ENCODE data around the gene TTC39B. TPM values are rescaled to one million over a fixed set of nuclear protein-coding genes. Genes with fewer than 3 reads are reported as not detected.

The TTC39B gene
- polyA plus RNA-seq, 1 experiment = 11.4 TPM

- peak; percentile 43 for DNase-seq (ENCODE audit: low read depth, low spot score)
- Histone ChIP-seq H3K9me3 (ENCODE audit: control insufficient read depth, insufficient read depth, low read length) (no peaks in the 10 kb centered on the region), H3K27ac (ENCODE audit: low read depth, low read length) (peak overlapping the region; percentile 69), H3K4me3 (ENCODE audit: low read depth, low read length) (no peak overlapping the region), H3K27me3 (ENCODE audit: control insufficient read depth, insufficient read depth, low read length) (no peaks in the 10 kb centered on the region)
- ChIA-PET CTCF (interaction anchor here (1.0 kb wide), 1 partner anchor 28 kb away, joined by 3 read pairs; no protein-coding TSS in a partner anchor), POLR2A (no interaction called here)
- TF ChIP-seq, protein P1, sequence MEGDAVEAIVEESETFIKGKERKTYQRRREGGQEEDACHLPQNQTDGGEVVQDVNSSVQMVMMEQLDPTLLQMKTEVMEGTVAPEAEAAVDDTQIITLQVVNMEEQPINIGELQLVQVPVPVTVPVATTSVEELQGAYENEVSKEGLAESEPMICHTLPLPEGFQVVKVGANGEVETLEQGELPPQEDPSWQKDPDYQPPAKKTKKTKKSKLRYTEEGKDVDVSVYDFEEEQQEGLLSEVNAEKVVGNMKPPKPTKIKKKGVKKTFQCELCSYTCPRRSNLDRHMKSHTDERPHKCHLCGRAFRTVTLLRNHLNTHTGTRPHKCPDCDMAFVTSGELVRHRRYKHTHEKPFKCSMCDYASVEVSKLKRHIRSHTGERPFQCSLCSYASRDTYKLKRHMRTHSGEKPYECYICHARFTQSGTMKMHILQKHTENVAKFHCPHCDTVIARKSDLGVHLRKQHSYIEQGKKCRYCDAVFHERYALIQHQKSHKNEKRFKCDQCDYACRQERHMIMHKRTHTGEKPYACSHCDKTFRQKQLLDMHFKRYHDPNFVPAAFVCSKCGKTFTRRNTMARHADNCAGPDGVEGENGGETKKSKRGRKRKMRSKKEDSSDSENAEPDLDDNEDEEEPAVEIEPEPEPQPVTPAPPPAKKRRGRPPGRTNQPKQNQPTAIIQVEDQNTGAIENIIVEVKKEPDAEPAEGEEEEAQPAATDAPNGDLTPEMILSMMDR (IDR thresholded peaks at IDR 0.05; ENCODE audit: low read depth, low read length) = no peak
Observed at GRCh38 chr9:15244001-15244441, 63.0 kb downstream of the TTC39B start.

GRCh38 chr9:15243081-15243480 lies 63.9 kb downstream of the TTC39B start:
- POLR2A ChIA-PET = no interaction called here
- H3K27ac ChIP-seq (ENCODE audit: low read depth, low read length) = peak overlapping the region; percentile 69
- no peak for DNase-seq (ENCODE audit: low read depth, low spot score)

DNA sequence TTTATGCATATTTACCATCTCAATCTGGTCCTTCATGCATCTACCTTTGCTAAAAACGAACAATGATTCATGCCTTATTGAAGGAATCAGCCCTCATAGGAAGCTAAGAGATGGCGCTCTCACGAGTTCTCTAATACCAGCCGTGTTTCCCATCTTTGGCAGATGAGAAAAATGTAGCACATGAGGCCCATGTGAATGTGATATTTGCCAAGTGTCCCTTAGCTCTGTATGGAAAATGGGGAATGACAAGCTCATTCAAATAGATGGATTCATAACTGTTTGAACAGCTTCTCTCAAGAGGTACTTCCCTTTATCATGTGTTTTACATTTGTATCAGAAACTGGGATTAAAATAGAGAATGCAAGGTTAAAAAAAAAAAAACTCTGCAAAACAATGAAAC lies 66.1 kb downstream of the TTC39B start:
- no peak for DNase-seq (ENCODE audit: low read depth, low spot score)
- Histone ChIP-seq H3K9me3 (ENCODE audit: control insufficient read depth, insufficient read depth, low read length) (no peaks in the 10 kb centered on the region), H3K27me3 (ENCODE audit: control insufficient read depth, insufficient read depth, low read length) (no peaks in the 10 kb centered on the region), H3K4me3 (ENCODE audit: low read depth, low read length) (no peak overlapping the region), H3K27ac (ENCODE audit: low read depth, low read length) (no peak overlapping the region)
- ChIA-PET CTCF (no interaction called here), POLR2A (no interaction called here)
- TF ChIP-seq, protein P1 (IDR thresholded peaks at IDR 0.05; ENCODE audit: low read depth, low read length) = no peak

More at GRCh38 chr9:15243081-15243480, 63.9 kb downstream of the TTC39B start:
- TF ChIP-seq, protein P1 (IDR thresholded peaks at IDR 0.05; ENCODE audit: low read depth, low read length) = no peak
- Histone ChIP-seq H3K9me3 (ENCODE audit: control insufficient read depth, insufficient read depth, low read length) (no peaks in the 10 kb centered on the region), H3K4me3 (ENCODE audit: low read depth, low read length) (no peak overlapping the region), H3K27me3 (ENCODE audit: control insufficient read depth, insufficient read depth, low read length) (no peaks in the 10 kb centered on the region)
- CTCF ChIA-PET = interaction anchor here (1.6 kb wide), 1 partner anchor 12 kb away, joined by 4 read pairs; no protein-coding TSS in a partner anchor

- Histone ChIP-seq H3K27ac (ENCODE audit: low read depth, low read length) (no peak overlapping the region), H3K27me3 (ENCODE audit: control insufficient read depth, insufficient read depth, low read length) (no peaks in the 10 kb centered on the region), H3K4me3 (ENCODE audit: low read depth, low read length) (no peak overlapping the region), H3K9me3 (ENCODE audit: control insufficient read depth, insufficient read depth, low read length) (no peaks in the 10 kb centered on the region)
- DNase-seq (ENCODE audit: low read depth, low spot score) = no peak
- TF ChIP-seq, protein P1 (IDR thresholded peaks at IDR 0.05; ENCODE audit: low read depth, low read length) = no peak
- POLR2A ChIA-PET = no interaction called here
- CTCF ChIA-PET = interaction anchor here (1.3 kb wide), 1 partner anchor 28 kb away, joined by 3 read pairs; no protein-coding TSS in a partner anchor
Observed at GRCh38 chr9:15239816-15240215, 67.2 kb downstream of the TTC39B start.

DNA sequence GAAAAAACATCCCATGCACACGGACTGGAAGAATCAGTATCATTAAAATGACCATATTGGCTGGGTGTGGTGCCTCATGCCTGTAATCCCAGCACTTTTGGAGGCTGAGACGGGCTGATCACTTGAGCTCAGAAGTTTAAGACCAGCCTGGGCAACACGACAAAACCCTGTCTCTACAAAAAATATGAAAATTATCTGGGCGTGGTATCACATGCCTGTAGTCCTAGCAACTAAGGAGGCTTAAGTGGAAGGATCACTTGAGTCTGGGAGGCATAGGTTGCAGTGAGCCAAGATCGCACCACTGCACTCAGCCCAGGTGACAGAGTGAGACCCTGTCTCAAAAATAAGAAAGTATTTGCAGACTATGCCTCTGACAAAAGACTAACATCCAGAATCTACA lies 68.4 kb downstream of the TTC39B start:
- TF ChIP-seq, protein P1 (IDR thresholded peaks at IDR 0.05; ENCODE audit: low read depth, low read length) = no peak
- Histone ChIP-seq H3K27ac (ENCODE audit: low read depth, low read length) (no peak overlapping the region), H3K4me3 (ENCODE audit: low read depth, low read length) (no peak overlapping the region), H3K27me3 (ENCODE audit: control insufficient read depth, insufficient read depth, low read length) (no peaks in the 10 kb centered on the region), H3K9me3 (ENCODE audit: control insufficient read depth, insufficient read depth, low read length) (no peaks in the 10 kb centered on the region; the same call in 1 of the 2 replicates)
- CTCF ChIA-PET = interaction anchor here (1.3 kb wide), 1 partner anchor 26 kb away, joined by 3 read pairs; no protein-coding TSS in a partner anchor
- no peak for DNase-seq (ENCODE audit: low read depth, low spot score)
- POLR2A ChIA-PET = no interaction called here
